ENCODE data around the gene SLC17A9.

Gene SLC17A9

GRCh38 chr20:62923669-62924441 lies 28.7 kb upstream of the SLC17A9 start:
- in situ Hi-C loops (cut with HindIII; ENCODE audit: low pct_unique_long_range_greater_than_20kb, low sequenced_read_pairs) = no loop called here
- DNase-seq (ENCODE audit: low read depth in 1 of 2, low spot score in 1 of 2) = no peak
- TF ChIP-seq JUND (IDR thresholded peaks at IDR 0.05; ENCODE audit: low read depth) = no peak

GRCh38 chr20:62924442-62925075 lies 27.9 kb upstream of the SLC17A9 start:
- peak in 1 of 2 experiments; percentile 61 for DNase-seq (ENCODE audit: low read depth in 1 of 2, low spot score in 1 of 2)
- in situ Hi-C loops (cut with HindIII; ENCODE audit: low pct_unique_long_range_greater_than_20kb, low sequenced_read_pairs) = no loop called here
- TF ChIP-seq JUND (IDR thresholded peaks at IDR 0.05; ENCODE audit: low read depth) = no peak

GRCh38 chr20:62925076-62925419 lies 27.5 kb upstream of the SLC17A9 start:
- TF ChIP-seq JUND (IDR thresholded peaks at IDR 0.05; ENCODE audit: low read depth) = no peak
- DNase-seq (ENCODE audit: low read depth in 1 of 2, low spot score in 1 of 2) = no peak
- in situ Hi-C loops (cut with HindIII; ENCODE audit: low pct_unique_long_range_greater_than_20kb, low sequenced_read_pairs) = no loop called here

- TF ChIP-seq JUND (IDR thresholded peaks at IDR 0.05; ENCODE audit: low read depth) = no peak
- in situ Hi-C loops (cut with HindIII; ENCODE audit: low pct_unique_long_range_greater_than_20kb, low sequenced_read_pairs) = no loop called here
- DNase-seq (ENCODE audit: low read depth in 1 of 2, low spot score in 1 of 2) = peak in 1 of 2 experiments; percentile 39
Measured at GRCh38 chr20:62925420-62926228, 26.9 kb upstream of the SLC17A9 start.

- no peak for TF ChIP-seq JUND (IDR thresholded peaks at IDR 0.05; ENCODE audit: low read depth)
- in situ Hi-C loops (cut with HindIII; ENCODE audit: low pct_unique_long_range_greater_than_20kb, low sequenced_read_pairs) = no loop called here
- peak; percentile 92 to 99 for DNase-seq (ENCODE audit: low read depth in 1 of 2, low spot score in 1 of 2)
Measured at GRCh38 chr20:62926229-62927127, 26.0 kb upstream of the SLC17A9 start, which contains the start of gene DIDO1. Gene DIDO1, minus strand, starts transcription at chr20:62926505.

- in situ Hi-C loops (cut with HindIII; ENCODE audit: low pct_unique_long_range_greater_than_20kb, low sequenced_read_pairs) = no loop called here
- no peak for TF ChIP-seq JUND (IDR thresholded peaks at IDR 0.05; ENCODE audit: low read depth)
- no peak for DNase-seq (ENCODE audit: low read depth in 1 of 2, low spot score in 1 of 2)
Measured at GRCh38 chr20:62927128-62927705, 25.3 kb upstream of the SLC17A9 start.

GRCh38 chr20:62928246-62928939 lies 24.1 kb upstream of the SLC17A9 start:
- in situ Hi-C loops (cut with HindIII; ENCODE audit: low pct_unique_long_range_greater_than_20kb, low sequenced_read_pairs) = no loop called here
- no peak for TF ChIP-seq JUND (IDR thresholded peaks at IDR 0.05; ENCODE audit: low read depth)
- DNase-seq (ENCODE audit: low read depth in 1 of 2, low spot score in 1 of 2) = no peak

GRCh38 chr20:62929051-62929538 lies 23.4 kb upstream of the SLC17A9 start:
- TF ChIP-seq JUND (IDR thresholded peaks at IDR 0.05; ENCODE audit: low read depth) = no peak
- in situ Hi-C loops (cut with HindIII; ENCODE audit: low pct_unique_long_range_greater_than_20kb, low sequenced_read_pairs) = no loop called here
- DNase-seq (ENCODE audit: low read depth in 1 of 2, low spot score in 1 of 2) = peak; percentile 31 to 53

- TF ChIP-seq JUND (IDR thresholded peaks at IDR 0.05; ENCODE audit: low read depth) = no peak
- DNase-seq (ENCODE audit: low read depth in 1 of 2, low spot score in 1 of 2) = no peak
- in situ Hi-C loops (cut with HindIII; ENCODE audit: low pct_unique_long_range_greater_than_20kb, low sequenced_read_pairs) = no loop called here
Measured at GRCh38 chr20:62931464-62931863, 21.0 kb upstream of the SLC17A9 start.

GRCh38 chr20:62933966-62934365 lies 18.5 kb upstream of the SLC17A9 start:
- no peak for TF ChIP-seq JUND (IDR thresholded peaks at IDR 0.05; ENCODE audit: low read depth)
- DNase-seq (ENCODE audit: low read depth in 1 of 2, low spot score in 1 of 2) = no peak
- in situ Hi-C loops (cut with HindIII; ENCODE audit: low pct_unique_long_range_greater_than_20kb, low sequenced_read_pairs) = no loop called here

All from T47D (cell line).